DMS79 (cell line): ENCODE measurements around the gene DNAH14.
"Not testable (repeated sequence)": the region's sequence is repeated elsewhere in the genome, so short reads cannot be mapped to it uniquely, and the experiment has no call there.

Source experiments
- DNase-seq: peaks from one replicate; lab custom pipeline; 2025; lab: John Stamatoyannopoulos, UW

The DNAH14 gene

GRCh38 chr1:225155555-225155954 is 226.1 kb downstream of the DNAH14 start:
- DNase-seq = no peak

GRCh38 chr1:225156254-225156653 is 226.8 kb downstream of the DNAH14 start:
- DNase-seq = no peak

- DNase-seq = no peak
Observed at GRCh38 chr1:225158291-225158690, 228.8 kb downstream of the DNAH14 start.

GRCh38 chr1:225159793-225160192 is 230.3 kb downstream of the DNAH14 start:
- DNase-seq = no peak

GRCh38 chr1:225177409-225177808 is 247.9 kb downstream of the DNAH14 start:
- DNase-seq = not testable (repeated sequence)

GRCh38 chr1:225179686-225180085 is 250.2 kb downstream of the DNAH14 start:
- DNase-seq = no peak

GRCh38 chr1:225182716-225183115 is 253.2 kb downstream of the DNAH14 start:
- DNase-seq = no peak

- DNase-seq = no peak
Observed at GRCh38 chr1:225191199-225191753, 261.8 kb downstream of the DNAH14 start.

- no peak for DNase-seq
Observed at GRCh38 chr1:225201447-225201846, 272.0 kb downstream of the DNAH14 start.

- DNase-seq = no peak
Observed at GRCh38 chr1:225207791-225208190, 278.3 kb downstream of the DNAH14 start.

GRCh38 chr1:225209153-225209552 is 279.7 kb downstream of the DNAH14 start:
- DNase-seq = no peak

- DNase-seq = not testable (repeated sequence)
Observed at GRCh38 chr1:225210180-225210579, 280.7 kb downstream of the DNAH14 start.

GRCh38 chr1:225211694-225212442 is 282.4 kb downstream of the DNAH14 start:
- DNase-seq = not testable (repeated sequence)

- no peak for DNase-seq
Observed at GRCh38 chr1:225224287-225224686, 294.8 kb downstream of the DNAH14 start.

GRCh38 chr1:225225681-225226080 is 296.2 kb downstream of the DNAH14 start:
- DNase-seq = no peak

GRCh38 chr1:225228871-225229303 is 299.4 kb downstream of the DNAH14 start:
- DNase-seq = no peak

GRCh38 chr1:225229429-225229828 is 300.0 kb downstream of the DNAH14 start:
- DNase-seq = not testable (repeated sequence)

GRCh38 chr1:225230483-225230882 is 301.0 kb downstream of the DNAH14 start:
- DNase-seq = no peak

GRCh38 chr1:225232930-225233329 is 303.5 kb downstream of the DNAH14 start:
- not testable (repeated sequence) for DNase-seq

- no peak for DNase-seq
Observed at GRCh38 chr1:225242611-225243010, 313.1 kb downstream of the DNAH14 start.

GRCh38 chr1:225250432-225250831 is 321.0 kb downstream of the DNAH14 start:
- DNase-seq = no peak

- DNase-seq = no peak
Observed at GRCh38 chr1:225253173-225253572, 323.7 kb downstream of the DNAH14 start.

GRCh38 chr1:225253784-225254183 is 324.3 kb downstream of the DNAH14 start:
- DNase-seq = no peak

GRCh38 chr1:225254676-225255075 is 325.2 kb downstream of the DNAH14 start:
- no peak for DNase-seq
